CD4-positive, alpha-beta memory T cell (primary cell): Measurements from ENCODE around the gene SNU13. TPM values are rescaled to one million over a fixed set of nuclear protein-coding genes. Genes with fewer than 3 reads are reported as not detected.

Experiments
- CTCF ChIA-PET: fragments of 350-600 bp; sonication (Branson Sonifier 250); formaldehyde crosslinking; loops from one replicate; lab custom pipeline; 2021; ENCODE audit warnings: inconsistent platforms; ENCODE audit not compliant: partially characterized antibody; lab: Charles Lee
- POLR2A ChIA-PET: fragments of 350-600 bp; sonication (Branson Sonifier 250); formaldehyde crosslinking; loops from one replicate; lab custom pipeline; 2021; ENCODE audit not compliant: partially characterized antibody; lab: Charles Lee
- DNase-seq, 5 donors: peaks; one replicate each; pipeline versions ENCODE4 v3.0.0 to v3.0.0-alpha.2; 2020 to 2022; ENCODE audit warnings: mixed read lengths in 1 of 5
- H3K27ac ChIP-seq: one replicate; pipeline ENCODE4 v1.7.0; 2013; ENCODE audit warnings: low read depth, low read length
- H3K27me3 ChIP-seq: 2 replicates; pipeline ENCODE4 v1.7.0; 2013; ENCODE audit warnings: mild to moderate bottlenecking, low read length, moderate library complexity; ENCODE audit not compliant: insufficient read depth
- H3K36me3 ChIP-seq: 2 replicates; pipeline ENCODE4 v1.7.0; 2013; ENCODE audit warnings: mild to moderate bottlenecking, low read length, moderate library complexity; ENCODE audit not compliant: insufficient read depth
- H3K4me1 ChIP-seq: 2 replicates; pipeline ENCODE4 v1.7.0; 2013; ENCODE audit warnings: mild to moderate bottlenecking, low read length, moderate library complexity; ENCODE audit not compliant: insufficient read depth
- H3K4me3 ChIP-seq, 2 donors: one replicate each; pipeline ENCODE4 v1.7.0; 2013; ENCODE audit warnings: low read length in 2 of 2, mild to moderate bottlenecking in 1 of 2
- H3K9me3 ChIP-seq, 2 donors: one replicate each; pipeline ENCODE4 v1.7.0; 2013; ENCODE audit warnings: low read length in 2 of 2, control low read depth in 1 of 2; ENCODE audit not compliant: control insufficient read depth in 1 of 2
- H3K27ac Mint-ChIP-seq, 7 donors: one replicate each; pipeline ENCODE4 v1.8.0; 2020 to 2021; ENCODE audit warnings: mixed read lengths in 7 of 7, mild to moderate bottlenecking in 6 of 7, inconsistent platforms in 3 of 7, moderate library complexity in 3 of 7
- H3K27me3 Mint-ChIP-seq, 2 donors: one replicate each; pipeline ENCODE4 v1.8.0; 2020 to 2021; ENCODE audit warnings: mixed read lengths in 2 of 2
- H3K36me3 Mint-ChIP-seq, 2 donors: one replicate each; pipeline ENCODE4 v1.8.0; 2020 to 2021; ENCODE audit warnings: mixed read lengths in 2 of 2, inconsistent platforms in 1 of 2, mild to moderate bottlenecking in 1 of 2
- H3K4me1 Mint-ChIP-seq, 4 donors: one replicate each; pipeline ENCODE4 v1.8.0; 2020 to 2021; ENCODE audit warnings: mixed read lengths in 4 of 4, mild to moderate bottlenecking in 1 of 4
- H3K4me3 Mint-ChIP-seq, 8 donors: one replicate each; pipeline ENCODE4 v1.8.0; 2020 to 2021; ENCODE audit warnings: mixed read lengths in 8 of 8, mild to moderate bottlenecking in 7 of 8, moderate library complexity in 6 of 8, inconsistent platforms in 3 of 8
- H3K9me3 Mint-ChIP-seq, 8 donors: one replicate each; pipeline ENCODE4 v1.8.0; 2020 to 2021; ENCODE audit warnings: mixed read lengths in 8 of 8, mild to moderate bottlenecking in 5 of 8, inconsistent platforms in 3 of 8, moderate library complexity in 1 of 8
- intact Hi-C: fragments of 100-400 bp; cut with micrococcal nuclease; formaldehyde crosslinking; loops from one replicate; pipeline ENCODE4 v1.15.1; 2023
- polyA plus RNA-seq, 2 donors: library from polyadenylated mRNA; unstranded; fragments of 300-500 nt; fragmentation: Illumina TruSeq; gene quantifications; one replicate each; pipeline ENCODE4 v1.2.3, GENCODE V29; 2021
- total RNA-seq, 2 experiments: library from RNA; stranded (reverse); gene quantifications; one replicate each; pipeline ENCODE4 v1.2.3, GENCODE V29; 2021

The SNU13 gene
- total and polyA plus RNA-seq, 4 experiments from 2014 or later: 123 to 298 (median 210) TPM

DNA sequence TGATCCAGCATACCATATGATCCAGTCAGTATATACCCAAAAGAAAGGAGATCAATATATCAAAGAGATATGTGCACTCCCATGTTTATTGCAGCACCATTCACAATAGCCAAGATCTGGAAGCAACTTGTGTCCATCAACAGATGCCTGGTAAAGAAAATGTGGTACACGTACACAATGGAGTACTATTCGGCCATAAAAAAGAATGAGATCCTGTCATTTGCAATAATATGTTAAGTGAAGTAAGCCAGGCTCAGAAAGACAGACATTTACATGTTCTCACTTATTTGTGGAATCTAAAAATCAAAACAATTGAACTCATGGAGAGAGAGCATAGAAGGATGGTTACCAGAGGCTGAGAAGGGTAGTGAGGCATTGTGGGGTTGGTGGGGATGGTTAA, 27.0 kb downstream of the SNU13 start:
- CTCF ChIA-PET: interaction anchor here (0.6 kb wide), 1 partner anchor 8 kb away, joined by 3 read pairs; no protein-coding TSS in a partner anchor

DNA sequence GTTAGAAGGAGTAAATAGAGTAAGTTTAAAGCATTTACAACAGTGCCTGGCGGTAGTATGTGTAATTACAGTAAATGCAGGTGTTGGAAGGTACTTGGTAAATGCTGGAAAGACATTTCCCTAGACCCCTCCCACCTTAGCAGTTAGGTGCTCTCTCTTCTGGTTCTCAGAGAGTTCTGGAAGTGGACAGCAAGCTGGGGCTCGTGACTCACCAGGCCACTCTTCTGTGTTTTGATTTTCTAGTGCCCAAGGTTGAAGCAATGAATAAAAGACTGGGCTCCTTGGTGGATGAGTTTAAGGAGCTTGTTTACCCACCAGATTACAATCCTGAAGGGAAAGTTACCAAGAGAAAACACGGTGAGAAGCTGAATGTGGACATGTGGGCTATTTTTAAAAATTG, 27.6 kb downstream of the SNU13 start:
- Histone ChIP-seq H3K9me3 (no peaks in the 10 kb centered on the region), H3K27me3 (no peaks in the 10 kb centered on the region), H3K4me3 (no peak overlapping the region), H3K4me1 (no peaks in the 10 kb centered on the region), H3K36me3 (peaks cover 76% of the 10 kb centered on the region), H3K27ac (no peak overlapping the region)
- intact Hi-C loops: no loop called here
- Mint-ChIP-seq H3K9me3 (no peaks in the 10 kb centered on the region), H3K36me3 (peaks cover 32 to 72% of the 10 kb centered on the region in 2 donors), H3K4me1 (peaks cover 0 to 4% (median 1%) of the 10 kb centered on the region in 4 donors), H3K27ac (peak overlapping the region in 4 of 7 donors; percentile 11 to 65 (median 40)), H3K4me3 (no peak overlapping the region), H3K27me3 (no peaks in the 10 kb centered on the region)
- no peak for DNase-seq
- POLR2A ChIA-PET: no interaction called here
- CTCF ChIA-PET: interaction anchor here (0.6 kb wide), 1 partner anchor 9 kb away, joined by 3 read pairs; no protein-coding TSS in a partner anchor

More for the DNA sequence above, 27.0 kb downstream of the SNU13 start:
- no peak for DNase-seq
- POLR2A ChIA-PET: no interaction called here
- Histone ChIP-seq H3K4me1 (peaks cover 3% of the 10 kb centered on the region), H3K36me3 (peaks cover 73% of the 10 kb centered on the region), H3K27me3 (no peaks in the 10 kb centered on the region), H3K9me3 (no peaks in the 10 kb centered on the region), H3K4me3 (no peak overlapping the region), H3K27ac (no peak overlapping the region)
- H3K4me3 Mint-ChIP-seq: no peak overlapping the region
- peaks cover 1 to 5% (median 4%) of the 10 kb centered on the region in 4 donors for H3K4me1 Mint-ChIP-seq
- H3K9me3 Mint-ChIP-seq: no peaks in the 10 kb centered on the region
- intact Hi-C loops: no loop called here
- H3K27me3 Mint-ChIP-seq: no peaks in the 10 kb centered on the region
- H3K36me3 Mint-ChIP-seq: peaks cover 32 to 71% of the 10 kb centered on the region in 2 donors
- H3K27ac Mint-ChIP-seq: peak overlapping the region in 5 of 7 donors; percentile 26 to 72 (median 33)

DNA sequence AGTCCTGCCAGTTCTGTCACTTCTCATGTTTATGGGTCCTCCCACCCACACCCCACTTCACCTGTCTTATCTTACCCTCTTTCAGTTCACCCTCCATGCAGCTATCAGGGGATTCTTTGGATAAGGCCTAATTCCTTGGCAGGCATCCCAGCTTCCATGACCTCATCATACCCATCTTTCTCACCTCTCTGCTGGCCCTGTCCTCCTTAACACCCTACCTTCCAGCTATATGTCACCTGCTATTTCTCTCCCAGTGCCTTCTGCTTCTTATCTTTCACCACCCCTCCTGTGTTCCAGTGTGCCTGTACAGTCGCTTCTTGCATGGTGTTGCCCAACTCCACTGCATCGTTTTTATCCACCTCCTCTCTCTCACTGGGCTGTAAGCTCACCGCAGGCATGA, 28.3 kb downstream of the SNU13 start:
- POLR2A ChIA-PET: no interaction called here
- H3K9me3 ChIP-seq: no peaks in the 10 kb centered on the region
- no peak overlapping the region for H3K4me3 Mint-ChIP-seq

DNA sequence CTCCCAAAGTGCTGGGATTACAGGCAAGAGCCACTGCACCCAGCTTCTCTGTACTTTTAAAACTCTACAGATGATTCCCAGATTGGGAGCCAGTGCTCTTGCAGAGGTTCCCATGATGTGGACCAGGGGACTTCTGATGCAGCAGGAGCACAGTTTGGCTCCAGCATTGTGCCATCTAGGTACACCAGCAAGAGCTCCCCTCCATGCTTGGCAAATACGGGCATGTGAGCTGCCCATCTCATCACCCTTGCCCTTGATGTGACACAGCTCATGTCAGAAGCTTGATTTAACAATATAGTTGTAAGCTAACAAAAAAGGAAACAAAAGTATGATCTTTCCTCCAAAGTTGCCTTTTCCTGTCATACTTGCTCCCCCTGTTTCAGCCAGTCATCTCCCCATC, 28.7 kb downstream of the SNU13 start:
- H3K9me3 ChIP-seq: no peaks in the 10 kb centered on the region
- POLR2A ChIA-PET: no interaction called here
- no peak for DNase-seq
- no peak overlapping the region for H3K4me3 Mint-ChIP-seq
- CTCF ChIA-PET: no interaction called here
- no peaks in the 10 kb centered on the region for H3K4me1 ChIP-seq
- H3K27me3 Mint-ChIP-seq: no peaks in the 10 kb centered on the region
- intact Hi-C loops: no loop called here
- H3K27me3 ChIP-seq: no peaks in the 10 kb centered on the region
- peak overlapping the region in 5 of 7 donors; percentile 11 to 77 (median 18) for H3K27ac Mint-ChIP-seq
- H3K36me3 Mint-ChIP-seq: peaks cover 32 to 74% of the 10 kb centered on the region in 2 donors
- peaks cover 0 to 2% (median under 1%) of the 10 kb centered on the region in 4 donors for H3K4me1 Mint-ChIP-seq
- H3K9me3 Mint-ChIP-seq: no peaks in the 10 kb centered on the region
- H3K36me3 ChIP-seq: peaks cover 73% of the 10 kb centered on the region
- H3K4me3 ChIP-seq: no peak overlapping the region
- no peak overlapping the region for H3K27ac ChIP-seq

More for the DNA sequence above, 28.3 kb downstream of the SNU13 start:
- DNase-seq: no peak
- CTCF ChIA-PET: no interaction called here
- H3K36me3 ChIP-seq: peaks cover 76% of the 10 kb centered on the region
- no peaks in the 10 kb centered on the region for H3K4me1 ChIP-seq
- no peaks in the 10 kb centered on the region for H3K27me3 Mint-ChIP-seq
- H3K27me3 ChIP-seq: no peaks in the 10 kb centered on the region
- intact Hi-C loops: no loop called here
- H3K36me3 Mint-ChIP-seq: peaks cover 32 to 73% of the 10 kb centered on the region in 2 donors
- H3K9me3 Mint-ChIP-seq: no peaks in the 10 kb centered on the region
- no peak overlapping the region for H3K4me3 ChIP-seq
- peaks cover 0 to 4% (median 1%) of the 10 kb centered on the region in 4 donors for H3K4me1 Mint-ChIP-seq
- H3K27ac ChIP-seq: no peak overlapping the region
- H3K27ac Mint-ChIP-seq: peak overlapping the region in 6 of 7 donors; percentile 11 to 84 (median 68)

DNA sequence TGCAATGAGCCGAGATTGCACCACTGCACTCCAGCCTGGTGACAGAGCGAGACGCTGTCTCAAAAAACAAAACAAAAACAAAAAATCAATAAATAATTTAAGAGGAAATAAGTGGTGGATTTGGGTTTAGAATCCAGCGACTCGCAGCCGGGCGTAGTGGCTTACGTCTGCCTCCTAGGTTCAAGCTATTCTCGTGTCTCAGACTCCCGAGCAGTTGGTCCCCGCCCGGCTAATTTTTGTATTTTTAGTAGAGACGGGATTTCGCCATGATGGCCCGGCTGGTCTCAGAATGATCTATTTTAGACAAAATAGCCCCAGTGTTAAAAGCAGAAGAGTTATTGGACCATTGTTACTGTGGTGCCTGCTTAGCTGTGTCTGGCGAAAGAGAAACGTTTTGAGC, 29.8 kb downstream of the SNU13 start:
- POLR2A ChIA-PET: interaction anchor here (1.2 kb wide), 1 partner anchor 8 kb away, joined by 3 read pairs; no protein-coding TSS in a partner anchor
- H3K9me3 ChIP-seq: no peaks in the 10 kb centered on the region
- H3K4me3 ChIP-seq: no peak overlapping the region
- Mint-ChIP-seq H3K4me3 (no peak overlapping the region), H3K4me1 (peaks cover 0 to 2% (median 0%) of the 10 kb centered on the region in 4 donors), H3K36me3 (peaks cover 39 to 73% of the 10 kb centered on the region in 2 donors), H3K27ac (peak overlapping the region in 2 of 7 donors; percentile 35 to 69), H3K27me3 (no peaks in the 10 kb centered on the region), H3K9me3 (no peaks in the 10 kb centered on the region)
- CTCF ChIA-PET: interaction anchor here (1.3 to 8.8 kb wide), 2 partner anchors 7 to 38 kb away, joined by 4 to 54 read pairs; no protein-coding TSS in a partner anchor
- H3K36me3 ChIP-seq: peaks cover 75% of the 10 kb centered on the region
- DNase-seq: no peak
- intact Hi-C loops: no loop called here
- H3K27me3 ChIP-seq: no peaks in the 10 kb centered on the region
- H3K27ac ChIP-seq: no peak overlapping the region
- no peaks in the 10 kb centered on the region for H3K4me1 ChIP-seq

GRCh38 chr22:41657709-41658108, 31.0 kb downstream of the SNU13 start:
- Mint-ChIP-seq H3K9me3 (no peaks in the 10 kb centered on the region), H3K36me3 (peaks cover 34 to 71% of the 10 kb centered on the region in 2 donors), H3K4me3 (no peak overlapping the region), H3K27me3 (no peaks in the 10 kb centered on the region), H3K4me1 (peaks cover 0 to 2% (median 0%) of the 10 kb centered on the region in 4 donors), H3K27ac (no peak overlapping the region)
- Histone ChIP-seq H3K27ac (no peak overlapping the region), H3K36me3 (peaks cover 77% of the 10 kb centered on the region), H3K4me1 (no peaks in the 10 kb centered on the region), H3K4me3 (no peak overlapping the region), H3K27me3 (no peaks in the 10 kb centered on the region), H3K9me3 (no peaks in the 10 kb centered on the region)
- DNase-seq: no peak
- ChIA-PET CTCF (interaction anchor here (0.6 to 8.8 kb wide), 3 partner anchors 9 to 94 kb away, joined by 3 to 54 read pairs (median 4); no protein-coding TSS in a partner anchor), POLR2A (no interaction called here)
- intact Hi-C loops: no loop called here

DNA sequence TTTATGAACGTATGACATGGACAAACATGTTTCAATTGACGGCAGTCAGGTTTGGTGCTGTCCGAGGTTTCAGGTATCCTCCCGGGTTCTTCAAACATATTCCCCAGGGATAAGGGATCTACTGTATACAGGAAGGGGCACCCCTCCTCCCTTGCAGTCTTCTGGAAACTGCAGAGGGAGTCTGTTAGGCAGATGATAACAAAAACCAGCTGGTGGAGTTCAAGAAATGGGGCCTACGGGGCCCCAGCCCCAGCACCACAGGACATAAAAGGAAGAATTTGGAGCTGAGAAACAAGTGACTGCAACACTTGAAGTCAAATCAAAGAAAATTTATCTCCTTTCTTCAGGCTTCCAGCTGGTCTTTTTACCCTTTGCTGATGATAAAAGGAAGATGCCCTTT, 32.1 kb downstream of the SNU13 start:
- CTCF ChIA-PET: interaction anchor here (8.8 kb wide), 1 partner anchor 10 kb away, joined by 54 read pairs; no protein-coding TSS in a partner anchor
- H3K9me3 Mint-ChIP-seq: no peaks in the 10 kb centered on the region

More for the DNA sequence above, 32.1 kb downstream of the SNU13 start:
- intact Hi-C loops: no loop called here
- H3K4me1 Mint-ChIP-seq: peaks cover 0 to 2% (median 0%) of the 10 kb centered on the region in 4 donors
- POLR2A ChIA-PET: interaction anchor here (0.5 to 1.3 kb wide), 2 partner anchors 10 to 171 kb away, joined by 3 read pairs; no protein-coding TSS in a partner anchor
- H3K36me3 ChIP-seq: peaks cover 76% of the 10 kb centered on the region
- no peaks in the 10 kb centered on the region for H3K4me1 ChIP-seq
- H3K27ac ChIP-seq: no peak overlapping the region
- no peak overlapping the region for H3K4me3 ChIP-seq
- H3K27me3 ChIP-seq: no peaks in the 10 kb centered on the region
- no peak overlapping the region for H3K4me3 Mint-ChIP-seq
- no peaks in the 10 kb centered on the region for H3K9me3 ChIP-seq
- H3K27me3 Mint-ChIP-seq: no peaks in the 10 kb centered on the region
- peaks cover 36 to 69% of the 10 kb centered on the region in 2 donors for H3K36me3 Mint-ChIP-seq
- DNase-seq: no peak
- peak overlapping the region in 1 of 7 donors; percentile 48 for H3K27ac Mint-ChIP-seq
